SK-N-SH treated with all-trans-retinoic acid at 6 μM for 48 hours (cell line): ENCODE measurements around the gene TCERG1L.

Source experiments
- ATAC-seq: fragments of 200-7000 bp; cut with Tn5 transposase; 3 replicates; pipeline ENCODE4 v1.9.1; 2020; ENCODE audit warnings: mild to moderate bottlenecking, moderate library complexity
- ARNTL ChIP-seq: fragments of 450-650 bp; formaldehyde crosslinking; IDR thresholded peaks from 2 replicates; pipeline ENCODE4 v1.5.0; 2020; ENCODE audit warnings: low read depth, mild to moderate bottlenecking, moderate library complexity, borderline replicate concordance
- BACH2 ChIP-seq: fragments of 250-450 bp; sonication (Bioruptor Pico); IDR thresholded peaks from 2 replicates; pipeline ENCODE4 v1.9.0; 2021; ENCODE audit warnings: mild to moderate bottlenecking, borderline replicate concordance
- CREB5 ChIP-seq: fragments of 250-450 bp; sonication (Bioruptor Pico); IDR thresholded peaks from 2 replicates; pipeline ENCODE4 v1.5.1; 2020; ENCODE audit warnings: low read depth, mild to moderate bottlenecking, moderate library complexity
- CSRNP3 ChIP-seq: fragments of 250-450 bp; sonication (Bioruptor Pico); IDR thresholded peaks from 2 replicates; pipeline ENCODE4 v1.5.1; 2021; ENCODE audit warnings: mild to moderate bottlenecking, moderate library complexity
- ESRRG ChIP-seq: fragments of 250-450 bp; sonication (Bioruptor Pico); IDR thresholded peaks from 2 replicates; pipeline ENCODE4 v1.6.1; 2021; ENCODE audit warnings: mild to moderate bottlenecking
- GLIS3 ChIP-seq: fragments of 250-450 bp; sonication (Bioruptor Pico); IDR thresholded peaks from 2 replicates; pipeline ENCODE4 v1.5.0; 2020; ENCODE audit warnings: mild to moderate bottlenecking, moderate library complexity
- ISL1 ChIP-seq: fragments of 250-450 bp; sonication (Bioruptor Pico); IDR thresholded peaks from 2 replicates; pipeline ENCODE4 v2.1.2; 2022; ENCODE audit warnings: mild to moderate bottlenecking, moderate library complexity
- PATZ1 ChIP-seq: fragments of 250-450 bp; sonication (Bioruptor Pico); IDR thresholded peaks from 2 replicates; pipeline ENCODE4 v1.8.0; 2020; ENCODE audit warnings: mild to moderate bottlenecking, moderate library complexity, borderline replicate concordance
- POU6F1 ChIP-seq: fragments of 250-450 bp; sonication (Bioruptor Pico); IDR thresholded peaks from 2 replicates; pipeline ENCODE4 v1.8.0; 2021; ENCODE audit warnings: low read depth, mild to moderate bottlenecking, moderate library complexity, borderline replicate concordance
- PPARA ChIP-seq: fragments of 250-450 bp; sonication (Bioruptor Pico); IDR thresholded peaks from 2 replicates; pipeline ENCODE4 v1.5.0; 2020; ENCODE audit warnings: mild to moderate bottlenecking, borderline replicate concordance
- RARB ChIP-seq: fragments of 250-450 bp; sonication (Bioruptor Pico); IDR thresholded peaks from 2 replicates; pipeline ENCODE4 v1.8.0; 2021; ENCODE audit warnings: mild to moderate bottlenecking, moderate library complexity
- SNAI2 ChIP-seq: fragments of 250-450 bp; sonication (Bioruptor Pico); IDR thresholded peaks from 2 replicates; pipeline ENCODE4 v1.5.0; 2020; ENCODE audit warnings: mild to moderate bottlenecking, moderate library complexity
- TCF4 ChIP-seq: fragments of 250-450 bp; sonication (Bioruptor Pico); IDR thresholded peaks from 2 replicates; pipeline ENCODE4 v1.8.0; 2021; ENCODE audit warnings: mild to moderate bottlenecking, moderate library complexity, borderline replicate concordance
- TSHZ2 ChIP-seq: fragments of 250-450 bp; sonication (Bioruptor Pico); IDR thresholded peaks from 2 replicates; pipeline ENCODE4 v1.5.0; 2020; ENCODE audit warnings: mild to moderate bottlenecking, moderate library complexity
- ZC3H10 ChIP-seq: fragments of 250-450 bp; sonication (Bioruptor Pico); IDR thresholded peaks from 2 replicates; pipeline ENCODE4 v1.5.1; 2021; ENCODE audit warnings: mild to moderate bottlenecking, moderate library complexity
- ZFP3 ChIP-seq: fragments of 250-450 bp; sonication (Bioruptor Pico); IDR thresholded peaks from 2 replicates; pipeline ENCODE4 v1.5.0; 2020; ENCODE audit warnings: mild to moderate bottlenecking, moderate library complexity
- ZFP30 ChIP-seq: fragments of 450-650 bp; formaldehyde crosslinking; IDR thresholded peaks from 2 replicates; pipeline ENCODE4 v1.5.0; 2022; ENCODE audit warnings: mild to moderate bottlenecking, moderate library complexity
- ZNF565 ChIP-seq: fragments of 450-650 bp; formaldehyde crosslinking; conservative IDR thresholded peaks from 2 replicates; pipeline ENCODE4 v1.5.0; 2020; ENCODE audit warnings: low read depth, mild to moderate bottlenecking, moderate library complexity
- ZNF70 ChIP-seq: fragments of 450-650 bp; formaldehyde crosslinking; IDR thresholded peaks from 2 replicates; pipeline ENCODE4 v1.5.0; 2020; ENCODE audit warnings: mild to moderate bottlenecking, moderate library complexity
- ZNF8 ChIP-seq: fragments of 450-650 bp; formaldehyde crosslinking; IDR thresholded peaks from 2 replicates; pipeline ENCODE4 v1.5.0; 2020; ENCODE audit warnings: mild to moderate bottlenecking, moderate library complexity

The TCERG1L gene

GRCh38 chr10:131320860-131321604, 9.5 kb upstream of the TCERG1L start:
- no peak for ATAC-seq
- TF ChIP-seq PATZ1 (no peak), ZFP30 (CRISPR knock-in tag) (no peak), PPARA (CRISPR knock-in tag) (no peak), ZNF8 (CRISPR knock-in tag) (no peak), TSHZ2 (no peak), ISL1 (CRISPR knock-in tag) (no peak)

GRCh38 chr10:131318814-131319213, 7.3 kb upstream of the TCERG1L start:
- TF ChIP-seq RARB: no peak
- no peak for TF ChIP-seq ZC3H10 (CRISPR knock-in tag)
- no peak for TF ChIP-seq PPARA (CRISPR knock-in tag)
- no peak for TF ChIP-seq ISL1 (CRISPR knock-in tag)
- TF ChIP-seq TCF4 (CRISPR knock-in tag): no peak
- no peak for TF ChIP-seq ZNF565 (CRISPR knock-in tag)
- TF ChIP-seq ZFP30 (CRISPR knock-in tag): no peak
- TF ChIP-seq CREB5 (CRISPR knock-in tag): no peak
- no peak for TF ChIP-seq SNAI2 (CRISPR knock-in tag)
- TF ChIP-seq PATZ1: no peak
- TF ChIP-seq ZNF8 (CRISPR knock-in tag): no peak
- no peak for TF ChIP-seq GLIS3
- TF ChIP-seq ESRRG (CRISPR knock-in tag): no peak
- no peak for TF ChIP-seq TSHZ2
- no peak for TF ChIP-seq ZFP3 (CRISPR knock-in tag)
- TF ChIP-seq ARNTL (CRISPR knock-in tag): no peak
- TF ChIP-seq ZNF70 (CRISPR knock-in tag): no peak
- no peak for TF ChIP-seq BACH2 (CRISPR knock-in tag)
- no peak for TF ChIP-seq POU6F1 (CRISPR knock-in tag)
- TF ChIP-seq CSRNP3 (CRISPR knock-in tag): no peak
- no peak for ATAC-seq
